GM12878 (cell line): ENCODE results near the gene COPS7A. TPM values are rescaled to one million over a fixed set of nuclear protein-coding genes. Genes with fewer than 3 reads are reported as not detected.

Experiments used
- CHD2 ChIP-seq: IDR thresholded peaks from 2 replicates; pipeline ENCODE4 v1.6.1; 2011; ENCODE audit warnings: low read depth, low read length, improper control_type of control experiment, borderline replicate concordance
- CHD4 ChIP-seq: fragments of 200-600 bp; sonication (generic); IDR thresholded peaks from 2 replicates; pipeline ENCODE4 v1.6.1; 2016; ENCODE audit warnings: mild to moderate bottlenecking
- E2F4 ChIP-seq: IDR thresholded peaks from 2 replicates; pipeline ENCODE4 v1.6.1; 2012; ENCODE audit warnings: low read depth, low read length, improper control_type of control experiment
- EED ChIP-seq: sonication (generic); IDR thresholded peaks from 2 replicates; pipeline ENCODE4 v1.6.1; 2016; ENCODE audit warnings: antibody characterized with exemption, low read depth
- FOS ChIP-seq: IDR thresholded peaks from 3 replicates; pipeline ENCODE4 v1.6.1; 2011; ENCODE audit warnings: borderline replicate concordance; ENCODE audit not compliant: insufficient read length; ENCODE audit errors: extremely low read depth
- FOXM1 ChIP-seq: IDR thresholded peaks from 2 replicates; pipeline ENCODE4 v1.6.1; 2012; ENCODE audit warnings: low read depth, mild to moderate bottlenecking, inconsistent platforms, low read length, moderate library complexity
- HCFC1 ChIP-seq: fragments of 150-350 bp; IDR thresholded peaks from 2 replicates; pipeline ENCODE4 v1.6.1; 2014; ENCODE audit warnings: low read length
- KDM1A ChIP-seq: fragments of 200-600 bp; sonication (generic); IDR thresholded peaks from 2 replicates; pipeline ENCODE4 v1.6.1; 2016; ENCODE audit warnings: borderline replicate concordance
- LARP7 ChIP-seq: fragments of 450-650 bp; IDR thresholded peaks from 2 replicates; pipeline ENCODE4 v1.6.1; 2017; ENCODE audit warnings: mild to moderate bottlenecking
- MTA2 ChIP-seq: fragments of 450-650 bp; IDR thresholded peaks from 2 replicates; pipeline ENCODE4 v1.6.1; 2016; ENCODE audit warnings: low read depth, mild to moderate bottlenecking, moderate library complexity
- NBN ChIP-seq: fragments of 450-650 bp; IDR thresholded peaks from 2 replicates; pipeline ENCODE4 v1.6.1; 2016
- NFYA ChIP-seq: IDR thresholded peaks from 2 replicates; pipeline ENCODE4 v1.6.1; 2011; ENCODE audit warnings: low read depth, mild to moderate bottlenecking, low read length, improper control_type of control experiment, borderline replicate concordance
- NR2C1 ChIP-seq: fragments of 450-650 bp; IDR thresholded peaks from 2 replicates; pipeline ENCODE4 v1.6.1; 2017; ENCODE audit warnings: antibody characterized with exemption, mild to moderate bottlenecking, moderate library complexity
- PAX8 ChIP-seq: fragments of 450-650 bp; IDR thresholded peaks from 2 replicates; pipeline ENCODE4 v1.6.1; 2017; ENCODE audit warnings: mild to moderate bottlenecking, moderate library complexity
- SMC3 ChIP-seq: IDR thresholded peaks from 2 replicates; pipeline ENCODE4 v1.6.1; 2011; ENCODE audit warnings: low read length, improper control_type of control experiment, borderline replicate concordance
- SUPT20H ChIP-seq: IDR thresholded peaks from 2 replicates; pipeline ENCODE4 v1.6.1; 2011; ENCODE audit warnings: low read depth, mild to moderate bottlenecking, low read length, moderate library complexity, borderline replicate concordance; ENCODE audit not compliant: control insufficient read depth
- ZNF217 ChIP-seq: fragments of 450-650 bp; IDR thresholded peaks from 2 replicates; pipeline ENCODE4 v1.6.1; 2017; ENCODE audit warnings: antibody characterized with exemption, mild to moderate bottlenecking
- ZNF24 ChIP-seq: fragments of 450-650 bp; IDR thresholded peaks from 2 replicates; pipeline ENCODE4 v1.6.1; 2017; ENCODE audit warnings: antibody characterized with exemption, mild to moderate bottlenecking
- ZNF384 ChIP-seq: IDR thresholded peaks from 2 replicates; pipeline ENCODE4 v1.6.1; 2012; ENCODE audit warnings: low read depth, mild to moderate bottlenecking, low read length, improper control_type of control experiment, borderline replicate concordance
- ZNF687 ChIP-seq: fragments of 450-650 bp; IDR thresholded peaks from 2 replicates; pipeline ENCODE4 v1.6.1; 2017; ENCODE audit warnings: mild to moderate bottlenecking, moderate library complexity
- polyA plus RNA-seq, 11 experiments: library from polyadenylated mRNA; depleted of rRNA in 4 of 11; unstranded in 6 of 11; stranded (reverse) in 5 of 11; fragments of >200 nt; fragmentation: Nextera tagmentation in 4 of 11; fragmentation: Illumina TruSeq in 1 of 11; extraction: Ambion mirVana in 4 of 11; extraction: Trizol in 1 of 11; gene quantifications; 1 replicate in 1 of 11; 2 replicates in 10 of 11; pipeline versions ENCODE4 v1.2.1 to v1.2.3, GENCODE V29; 2011 to 2016; ENCODE audit warnings: inconsistent platforms in 2 of 11, missing spikeins in 2 of 11, low read depth in 1 of 11
- total RNA-seq, 4 experiments: library from RNA; depleted of rRNA in 3 of 4; stranded (reverse); fragments of >200 nt in 3 of 4; fragmentation: Illumina TruSeq in 1 of 4; extraction: Trizol in 1 of 4; gene quantifications; 2 replicates each; pipeline versions ENCODE4 v1.2.1 to v1.2.3, GENCODE V29; 2013 to 2021
- TF ChIP-seq, protein P1 (sequence below): fragments of 450-650 bp; IDR thresholded peaks from 2 replicates; pipeline ENCODE4 v1.6.1; 2017; ENCODE audit warnings: mild to moderate bottlenecking, low read depth, inconsistent platforms; ENCODE audit not compliant: poor library complexity, severe bottlenecking
- TF ChIP-seq, protein P2 (sequence below): IDR thresholded peaks from 2 replicates; pipeline ENCODE4 v1.6.1; 2012; ENCODE audit warnings: low read depth, low read length, improper control_type of control experiment

Gene COPS7A
- total and polyA plus RNA-seq, 10 of the 15 experiments (the other 5 are each of a cell fraction or from before 2014, with no cell fraction given), result 25.7 to 74.0 (median 51.9) TPM

DNA sequence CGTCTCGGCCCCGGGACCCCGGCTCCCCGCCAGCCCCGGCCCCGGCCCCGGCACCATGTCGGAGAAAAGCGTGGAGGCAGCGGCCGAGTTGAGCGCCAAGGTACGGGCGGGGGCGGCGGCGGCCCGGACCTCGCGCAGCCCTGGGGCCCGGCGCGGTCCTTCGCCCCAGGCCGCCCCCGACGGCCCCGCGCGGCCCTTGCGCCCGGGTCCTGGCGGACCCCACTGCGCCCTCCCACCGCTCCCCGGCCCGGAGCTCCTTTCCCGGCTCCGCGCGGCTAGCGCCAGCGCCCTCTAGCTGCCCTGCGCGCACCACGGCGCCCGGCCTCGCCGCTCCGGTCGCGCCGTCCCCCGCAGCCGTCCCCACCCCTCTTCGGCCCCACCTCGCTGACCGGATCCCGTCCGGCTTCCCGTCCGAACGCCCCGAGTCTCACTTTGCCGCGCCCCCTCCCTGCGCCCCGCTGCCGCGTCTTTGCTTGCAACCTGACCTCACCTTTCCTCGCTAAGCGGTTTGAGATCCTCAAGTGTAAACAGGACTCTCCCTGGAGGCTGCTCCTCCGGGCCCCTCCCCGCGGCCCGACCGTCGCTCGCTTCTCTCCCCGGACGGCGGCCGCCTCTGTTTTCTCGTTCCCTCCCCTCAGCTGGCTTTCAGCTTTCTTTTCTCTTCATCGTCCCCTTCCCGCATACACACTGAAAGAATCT is 43.0 kb downstream of the COPS7A start (continued):
- TF ChIP-seq ZNF687, result no peak
- TF ChIP-seq PAX8, result no peak
- TF ChIP-seq CHD4, result no peak
- TF ChIP-seq SUPT20H, result no peak
- no peak for TF ChIP-seq ZNF24
- peak; percentile 23; the same call in 1 of the 2 replicates for TF ChIP-seq SMC3
- TF ChIP-seq EED, result no peak
- no peak for TF ChIP-seq NFYA
- TF ChIP-seq, protein P1, sequence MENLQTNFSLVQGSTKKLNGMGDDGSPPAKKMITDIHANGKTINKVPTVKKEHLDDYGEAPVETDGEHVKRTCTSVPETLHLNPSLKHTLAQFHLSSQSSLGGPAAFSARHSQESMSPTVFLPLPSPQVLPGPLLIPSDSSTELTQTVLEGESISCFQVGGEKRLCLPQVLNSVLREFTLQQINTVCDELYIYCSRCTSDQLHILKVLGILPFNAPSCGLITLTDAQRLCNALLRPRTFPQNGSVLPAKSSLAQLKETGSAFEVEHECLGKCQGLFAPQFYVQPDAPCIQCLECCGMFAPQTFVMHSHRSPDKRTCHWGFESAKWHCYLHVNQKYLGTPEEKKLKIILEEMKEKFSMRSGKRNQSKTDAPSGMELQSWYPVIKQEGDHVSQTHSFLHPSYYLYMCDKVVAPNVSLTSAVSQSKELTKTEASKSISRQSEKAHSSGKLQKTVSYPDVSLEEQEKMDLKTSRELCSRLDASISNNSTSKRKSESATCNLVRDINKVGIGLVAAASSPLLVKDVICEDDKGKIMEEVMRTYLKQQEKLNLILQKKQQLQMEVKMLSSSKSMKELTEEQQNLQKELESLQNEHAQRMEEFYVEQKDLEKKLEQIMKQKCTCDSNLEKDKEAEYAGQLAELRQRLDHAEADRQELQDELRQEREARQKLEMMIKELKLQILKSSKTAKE, result no peak
- no peak for TF ChIP-seq FOXM1
- TF ChIP-seq KDM1A, result no peak
- no peak for TF ChIP-seq ZNF384
- TF ChIP-seq HCFC1, result no peak
- no peak for TF ChIP-seq NR2C1
- TF ChIP-seq NBN, result peak; percentile 35; the same call in 1 of the 2 replicates
- TF ChIP-seq CHD2, result no peak
- TF ChIP-seq LARP7, result peak; percentile 73; the same call in 1 of the 2 replicates
- no peak for TF ChIP-seq E2F4
- no peak for TF ChIP-seq ZNF217
- TF ChIP-seq MTA2, result no peak
- TF ChIP-seq, protein P2, sequence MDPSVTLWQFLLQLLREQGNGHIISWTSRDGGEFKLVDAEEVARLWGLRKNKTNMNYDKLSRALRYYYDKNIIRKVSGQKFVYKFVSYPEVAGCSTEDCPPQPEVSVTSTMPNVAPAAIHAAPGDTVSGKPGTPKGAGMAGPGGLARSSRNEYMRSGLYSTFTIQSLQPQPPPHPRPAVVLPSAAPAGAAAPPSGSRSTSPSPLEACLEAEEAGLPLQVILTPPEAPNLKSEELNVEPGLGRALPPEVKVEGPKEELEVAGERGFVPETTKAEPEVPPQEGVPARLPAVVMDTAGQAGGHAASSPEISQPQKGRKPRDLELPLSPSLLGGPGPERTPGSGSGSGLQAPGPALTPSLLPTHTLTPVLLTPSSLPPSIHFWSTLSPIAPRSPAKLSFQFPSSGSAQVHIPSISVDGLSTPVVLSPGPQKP, result no peak
- TF ChIP-seq FOS, result no peak
